LHCN-M2 (cell line): ENCODE results near the gene ZNF717. TPM values are rescaled to one million over a fixed set of nuclear protein-coding genes. Genes with fewer than 3 reads are reported as not detected.
A peak's percentile ranks its signal among the peaks of the same experiment; 100 is the strongest.
"Not testable (repeated sequence)": the region's sequence is repeated elsewhere in the genome, so short reads cannot be mapped to it uniquely, and the experiment has no call there.

ENCODE experiments used
- DNase-seq: peaks from one replicate; pipeline ENCODE4 v3.0.0-alpha.2; 2012; ENCODE audit warnings: low read depth
- polyA plus RNA-seq: library from polyadenylated mRNA; unstranded; fragments of >200 nt; gene quantifications from one replicate; pipeline ENCODE4 v1.2.1, GENCODE V29; 2012; ENCODE audit warnings: missing spikeins
- total RNA-seq: library from RNA; depleted of rRNA; stranded (reverse); fragments of >200 nt; gene quantifications from 2 replicates; pipeline ENCODE4 v1.2.3, GENCODE V29; 2014; rRNA removed

ZNF717 gene
- total RNA-seq = 6.3 and 12.6 TPM in 2 replicates
- 3.4 TPM for polyA plus RNA-seq

DNA sequence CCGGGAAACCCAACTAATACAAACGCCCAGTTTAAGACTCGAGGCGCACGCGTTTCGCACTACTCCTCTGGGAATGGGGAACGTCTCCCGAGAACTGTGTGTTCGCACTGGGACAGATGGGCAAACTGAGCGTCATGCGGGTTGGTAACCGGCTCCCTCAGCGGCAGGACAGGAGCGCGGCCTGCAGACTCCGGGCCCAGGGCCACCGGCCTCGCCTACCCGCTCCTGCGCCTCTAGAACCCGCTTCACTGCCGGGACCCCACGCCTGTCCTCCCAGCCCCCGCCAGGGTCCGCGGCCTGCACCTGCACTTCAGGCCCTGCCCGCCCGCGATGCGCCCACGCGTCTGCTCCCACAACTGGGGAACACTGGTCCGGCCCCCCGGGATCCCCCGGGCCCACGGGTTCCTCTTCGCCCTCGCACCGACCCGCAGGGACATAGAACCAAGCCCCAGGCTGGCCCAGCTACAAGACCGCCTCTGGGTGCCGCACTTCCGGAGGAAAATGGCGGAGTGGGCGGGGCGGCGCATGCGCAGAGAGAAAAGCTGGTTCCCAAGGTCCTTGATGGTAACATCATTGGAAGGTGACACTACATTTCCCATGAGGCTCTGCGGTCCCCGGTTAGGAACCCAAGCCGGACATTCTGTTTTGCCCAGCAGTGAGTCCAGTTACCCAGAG, at the start of gene ZNF717:
TSS of gene ZNF717 (minus strand) at position 469 of the 675 bp plus-strand sequence. CDS start 2,187 bp downstream, outside the sequence.
- DNase-seq = peak; percentile 78

DNA sequence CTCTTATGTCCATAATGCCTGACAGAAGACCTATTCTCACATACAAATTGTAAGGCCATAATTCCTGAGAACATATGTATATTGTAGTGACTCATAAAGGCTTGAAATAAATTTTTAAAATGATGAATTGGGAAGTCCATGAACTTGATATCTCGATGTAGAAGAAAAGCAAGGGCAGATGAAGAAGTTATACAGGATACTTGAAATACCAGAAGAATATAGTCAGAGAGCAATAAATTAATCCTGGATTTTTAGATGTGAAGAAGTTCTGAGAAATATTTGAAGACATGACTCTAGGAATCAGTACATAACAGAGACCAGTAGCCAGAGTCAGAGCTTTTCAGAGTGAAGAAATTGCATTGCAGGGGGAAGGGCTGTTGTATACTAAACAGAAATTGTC, 45.7 kb upstream of the ZNF717 start:
- not testable (repeated sequence) for DNase-seq

GRCh38 chr3:75818019-75818418, 32.7 kb upstream of the ZNF717 start:
- DNase-seq = peak; percentile 6

DNA sequence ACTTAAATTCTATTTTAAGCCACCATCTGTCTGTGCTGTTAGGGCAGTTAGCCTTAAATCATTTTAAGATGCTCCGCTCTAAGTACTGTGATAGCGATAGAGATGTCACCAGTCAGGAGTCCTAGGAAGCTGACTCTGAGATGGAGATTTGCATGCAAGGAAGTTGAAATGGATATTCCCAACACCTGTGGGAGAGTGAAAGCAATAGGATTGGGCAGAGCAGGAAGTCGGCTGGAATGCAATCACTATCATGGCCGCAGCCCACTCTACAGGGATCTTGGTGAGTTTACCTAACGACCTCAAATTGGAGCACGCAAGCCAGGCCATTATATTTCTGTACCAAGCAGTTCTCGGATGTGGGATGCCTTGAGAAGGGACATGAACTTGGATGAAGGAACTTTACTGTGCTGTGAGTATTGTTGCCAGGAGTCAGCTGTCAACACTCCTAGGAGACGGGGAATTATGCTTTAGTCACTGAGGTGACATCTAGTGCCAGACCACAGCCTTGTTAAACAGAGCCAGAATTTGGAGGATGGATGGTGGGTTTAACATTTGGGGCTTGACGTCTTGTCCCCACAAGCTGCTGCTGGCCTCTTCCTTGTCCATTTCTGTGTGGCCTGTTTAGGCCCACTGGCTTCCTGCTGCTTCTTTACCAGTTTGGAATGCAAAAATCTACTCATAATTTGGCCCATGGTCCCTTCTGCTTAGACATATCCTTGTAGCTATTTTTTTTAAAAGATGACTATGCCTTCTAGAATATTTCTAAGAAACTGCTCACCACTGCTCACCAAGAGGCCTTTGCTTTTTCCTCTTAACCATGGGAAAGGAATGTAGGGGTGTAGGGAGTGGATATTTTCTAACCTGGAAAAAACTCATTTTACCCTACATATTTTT, 31.2 kb upstream of the ZNF717 start:
- DNase-seq = peak; percentile 21

- DNase-seq = no peak
Measured at GRCh38 chr3:75814797-75815196, 29.4 kb upstream of the ZNF717 start.

- no peak for DNase-seq
Measured at GRCh38 chr3:75782506-75782905, 2.8 kb downstream of the ZNF717 start.

DNA sequence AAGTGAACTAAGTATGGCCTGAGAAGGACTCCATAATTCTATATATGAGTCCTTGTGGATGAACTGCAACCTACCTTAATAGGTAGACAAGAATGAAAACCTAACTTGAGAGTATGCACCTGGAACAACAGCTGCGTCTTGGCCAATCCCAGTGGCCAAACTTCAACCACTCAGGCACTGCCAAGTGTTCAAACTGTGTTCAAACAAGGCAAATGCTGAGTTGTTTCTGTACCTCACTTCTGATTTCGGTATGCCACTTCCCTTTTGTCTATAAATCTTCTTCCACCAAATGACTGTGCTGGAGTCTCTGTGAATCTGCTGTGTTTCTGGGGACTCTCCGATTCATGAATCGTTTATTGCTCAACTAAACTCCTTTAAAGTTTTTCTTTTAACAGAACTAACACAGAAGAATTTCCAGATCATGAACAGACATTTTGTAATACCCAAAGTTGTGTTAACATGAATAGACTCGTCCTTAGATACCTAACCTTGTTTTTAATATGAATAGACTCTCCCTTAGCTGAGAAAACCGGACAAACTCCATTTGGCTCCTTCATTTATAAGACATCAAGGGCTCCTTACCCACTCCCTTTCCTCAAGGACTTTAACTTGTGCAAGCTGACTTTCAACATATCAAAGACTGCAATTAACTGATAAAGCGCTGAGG, 4.1 kb downstream of the ZNF717 start:
- DNase-seq = no peak

GRCh38 chr3:75777742-75778141, 7.6 kb downstream of the ZNF717 start:
- DNase-seq = not testable (repeated sequence)

- not testable (repeated sequence) for DNase-seq
Measured at GRCh38 chr3:75771631-75772030, 13.7 kb downstream of the ZNF717 start.

- no peak for DNase-seq
Measured at GRCh38 chr3:75768303-75769017, 16.9 kb downstream of the ZNF717 start.

- peak; percentile 11 for DNase-seq
Measured at GRCh38 chr3:75737831-75738493, 47.4 kb downstream of the ZNF717 start.

GRCh38 chr3:75727985-75728384, 57.4 kb downstream of the ZNF717 start:
- DNase-seq = no peak

- peak; percentile 0 for DNase-seq
Measured at GRCh38 chr3:75692061-75692460, 93.3 kb downstream of the ZNF717 start.

DNA sequence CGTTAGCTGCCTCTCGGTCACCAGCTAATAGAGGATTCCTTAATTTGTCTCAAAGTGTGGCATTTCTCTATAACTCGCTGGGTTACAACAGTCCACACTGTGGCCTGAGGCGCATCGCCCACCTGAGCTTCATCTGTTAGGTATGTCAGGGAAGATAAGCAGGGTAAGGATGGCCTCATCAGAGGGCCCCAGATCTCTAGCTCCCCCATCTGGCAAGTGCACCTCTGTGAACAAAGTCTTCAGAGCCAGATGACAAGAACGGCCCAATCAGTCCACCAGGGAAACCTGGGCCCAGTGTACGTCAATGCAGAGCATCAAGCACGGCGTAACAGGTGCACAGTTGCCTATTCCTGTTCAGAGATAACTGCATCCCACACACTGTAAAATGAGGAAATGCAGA, 98.0 kb downstream of the ZNF717 start:
- no peak for DNase-seq

Other genes starting within 250 kb of the ZNF717 start
- not detected in 2 replicates for gene FRG2C, start 121.2 kb downstream of the ZNF717 start, total RNA-seq